GM23338 (cell line): ENCODE measurements around the gene ERBB4. TPM values are rescaled to one million over a fixed set of nuclear protein-coding genes. Genes with fewer than 3 reads are reported as not detected.

Experiments
- ATAC-seq: fragments of 200-7000 bp; cut with Tn5 transposase; 3 replicates; pipeline ENCODE4 v1.9.1; 2020
- DNase-seq: peaks from one replicate; pipeline ENCODE4 v3.0.0-alpha.2; 2015; ENCODE audit warnings: low spot score
- H2AFZ ChIP-seq: fragments of 200-600 bp; sonication (generic); 2 replicates; pipeline ENCODE4 v1.8.0; 2016; ENCODE audit warnings: antibody characterized with exemption, mild to moderate bottlenecking, moderate library complexity
- H3F3A ChIP-seq: fragments of 200-600 bp; sonication (generic); replicated peaks from 2 replicates; pipeline ENCODE4 v1.8.0; 2017; ENCODE audit warnings: antibody characterized with exemption, mixed run types, low read depth
- H3K27ac ChIP-seq: fragments of 200-600 bp; sonication (generic); 2 replicates; pipeline ENCODE4 v1.6.1; 2016; ENCODE audit warnings: low read depth
- H3K27me3 ChIP-seq: fragments of 200-600 bp; sonication (generic); 2 replicates; pipeline ENCODE4 v1.8.0; 2016; ENCODE audit warnings: mild to moderate bottlenecking, mixed run types, moderate library complexity; ENCODE audit not compliant: insufficient read depth
- H3K36me3 ChIP-seq: fragments of 200-600 bp; sonication (generic); 2 replicates; pipeline ENCODE4 v1.8.0; 2016; ENCODE audit warnings: mild to moderate bottlenecking; ENCODE audit not compliant: insufficient read depth
- H3K4me1 ChIP-seq: fragments of 200-600 bp; sonication (generic); 2 replicates; pipeline ENCODE4 v1.8.0; 2016; ENCODE audit warnings: mild to moderate bottlenecking, moderate library complexity; ENCODE audit not compliant: insufficient read depth
- H3K4me2 ChIP-seq: fragments of 200-600 bp; sonication (generic); 2 replicates; pipeline ENCODE4 v1.7.1; 2017; ENCODE audit warnings: mixed run types
- H3K4me3 ChIP-seq: fragments of 200-600 bp; sonication (generic); 2 replicates; pipeline ENCODE4 v1.6.1; 2016; ENCODE audit warnings: mixed run types
- H3K79me2 ChIP-seq: fragments of 200-600 bp; sonication (generic); replicated peaks from 2 replicates; pipeline ENCODE4 v1.8.0; 2017; ENCODE audit warnings: mild to moderate bottlenecking; ENCODE audit not compliant: insufficient read depth
- H3K9me2 ChIP-seq: fragments of 200-600 bp; sonication (generic); 2 replicates; pipeline ENCODE4 v1.8.0; 2017; ENCODE audit not compliant: insufficient read depth
- H4K20me1 ChIP-seq: fragments of 200-600 bp; sonication (generic); replicated peaks from 2 replicates; pipeline ENCODE4 v1.8.0; 2017; ENCODE audit warnings: mild to moderate bottlenecking; ENCODE audit not compliant: insufficient read depth
- H3K27ac Mint-ChIP-seq: 2 replicates; pipeline ENCODE4 v1.8.0; 2020; ENCODE audit warnings: inconsistent platforms, mild to moderate bottlenecking, moderate library complexity, mixed read lengths
- H3K27me3 Mint-ChIP-seq: 3 replicates; pipeline ENCODE4 v1.8.0; 2022; ENCODE audit warnings: low read depth, mild to moderate bottlenecking, moderate library complexity, mixed read lengths, inconsistent platforms; ENCODE audit not compliant: insufficient read depth, poor library complexity
- H3K36me3 Mint-ChIP-seq: 3 replicates; pipeline ENCODE4 v1.8.0; 2021; ENCODE audit warnings: low read depth, mild to moderate bottlenecking, inconsistent platforms, moderate library complexity, mixed read lengths
- H3K4me1 Mint-ChIP-seq: 3 replicates; pipeline ENCODE4 v1.8.0; 2020; ENCODE audit warnings: mild to moderate bottlenecking, inconsistent platforms, mixed read lengths
- H3K4me3 Mint-ChIP-seq: 3 replicates; pipeline ENCODE4 v1.8.0; 2021; ENCODE audit warnings: moderate library complexity, mild to moderate bottlenecking, inconsistent platforms, mixed read lengths
- H3K9me3 Mint-ChIP-seq: 3 replicates; pipeline ENCODE4 v1.8.0; 2020; ENCODE audit warnings: moderate library complexity, mild to moderate bottlenecking, inconsistent platforms, mixed read lengths
- CREB1 ChIP-seq: fragments of 250-450 bp; sonication (Bioruptor Pico); IDR thresholded peaks from 2 replicates; pipeline ENCODE4 v1.5.0; 2020; ENCODE audit warnings: low read depth, mild to moderate bottlenecking, moderate library complexity
- CTCF ChIP-seq, 2 experiments: fragments of 200-600 bp in 1 of 2; sonication (generic) in 1 of 2; conservative IDR thresholded peaks; 2 replicates each; pipeline versions ENCODE4 v1.5.1 to v1.6.1; 2016 to 2017; ENCODE audit warnings: antibody characterized with exemption in 2 of 2, low read depth in 2 of 2, mild to moderate bottlenecking in 2 of 2, moderate library complexity in 1 of 2
- ETS1 ChIP-seq: IDR thresholded peaks from 2 replicates; pipeline ENCODE4 v1.6.1; 2016; ENCODE audit warnings: antibody characterized with exemption
- JUNB ChIP-seq: IDR thresholded peaks from one replicate; pipeline ENCODE4 v1.6.1; 2016; ENCODE audit warnings: antibody characterized with exemption; ENCODE audit not compliant: unreplicated experiment
- NANOG ChIP-seq: IDR thresholded peaks from 2 replicates; pipeline ENCODE4 v1.6.1; 2016; ENCODE audit warnings: antibody characterized with exemption, borderline replicate concordance
- POLR2AphosphoS5 ChIP-seq: IDR thresholded peaks from 2 replicates; pipeline ENCODE4 v1.6.1; 2016; ENCODE audit warnings: antibody characterized with exemption, low read depth
- REST ChIP-seq: IDR thresholded peaks from one replicate; pipeline ENCODE4 v1.6.1; 2018; ENCODE audit warnings: antibody characterized with exemption; ENCODE audit not compliant: unreplicated experiment
- ZNF331 ChIP-seq: fragments of 250-450 bp; sonication (Bioruptor Pico); IDR thresholded peaks from 2 replicates; pipeline ENCODE4 v1.5.0; 2020; ENCODE audit warnings: low read depth, mild to moderate bottlenecking, moderate library complexity
- ZNF462 ChIP-seq: fragments of 250-450 bp; sonication (Bioruptor Pico); IDR thresholded peaks from 2 replicates; pipeline ENCODE4 v1.5.0; 2020; ENCODE audit warnings: mild to moderate bottlenecking, moderate library complexity
- polyA plus RNA-seq: library from polyadenylated mRNA; unstranded; fragments of >200 nt; fragmentation: Nextera tagmentation; extraction: Ambion mirVana; gene quantifications from 2 replicates; pipeline ENCODE4 v1.2.1, GENCODE V29; 2016
- total RNA-seq: library from RNA; depleted of rRNA; stranded (reverse); fragments of >200 nt; shearing (Covaris generic); gene quantifications from 2 replicates; pipeline ENCODE4 v1.2.3, GENCODE V29; 2014

ERBB4 gene
- total and polyA plus RNA-seq, 2 experiments from 2014 or later, result 0.73 to 1.1 TPM

- TF ChIP-seq CTCF (conservative IDR thresholded peaks at IDR 0.05; ENCODE audit: low read depth in 2 of 2), result no peak
Measured at GRCh38 chr2:212311807-212312404, 226.7 kb downstream of the ERBB4 start (continued).

GRCh38 chr2:212299943-212300342, 238.7 kb downstream of the ERBB4 start:
- H3K9me3 Mint-ChIP-seq, result no peaks in the 10 kb centered on the region
- Histone ChIP-seq H3K9me2 (no peaks in the 10 kb centered on the region), H2AFZ (no peak overlapping the region), H3K4me1 (no peaks in the 10 kb centered on the region), H3K27ac (no peak overlapping the region), H3K27me3 (no peaks in the 10 kb centered on the region), H4K20me1 (no peaks in the 10 kb centered on the region), H3F3A (no peaks in the 10 kb centered on the region), H3K4me2 (no peak overlapping the region), H3K79me2 (no peaks in the 10 kb centered on the region), H3K4me3 (no peak overlapping the region), H3K36me3 (no peaks in the 10 kb centered on the region)
- no peak for DNase-seq
- peaks cover 3% of the 10 kb centered on the region for H3K27me3 Mint-ChIP-seq
- no peak overlapping the region for H3K4me3 Mint-ChIP-seq
- H3K36me3 Mint-ChIP-seq, result no peaks in the 10 kb centered on the region
- no peak for ATAC-seq
- no peaks in the 10 kb centered on the region; the same call in 2 of the 3 replicates for H3K4me1 Mint-ChIP-seq
- H3K27ac Mint-ChIP-seq, result peak overlapping the region; percentile 28
- TF ChIP-seq REST, result no peak
- no peak for TF ChIP-seq NANOG
- TF ChIP-seq POLR2AphosphoS5, result no peak
- TF ChIP-seq CREB1 (CRISPR knock-in tag), result no peak
- no peak for TF ChIP-seq ETS1
- no peak for TF ChIP-seq ZNF462 (CRISPR knock-in tag)
- no peak for TF ChIP-seq CTCF (conservative IDR thresholded peaks at IDR 0.05; ENCODE audit: low read depth in 2 of 2)
- TF ChIP-seq ZNF331 (CRISPR knock-in tag), result no peak
- TF ChIP-seq JUNB, result no peak
